Stimulated activated CD4-positive, alpha-beta T cell treated with anti-CD3 and anti-CD28 coated beads, Interleukin-15, amount 100 ng/mL, for 1 hour (primary cell): ENCODE results near the gene NALF2.

ENCODE experiments used
- DNase-seq, 2 donors: peaks; one replicate each; pipeline ENCODE4 v3.0.0-alpha.2; 2020; ENCODE audit warnings: low read depth in 1 of 2, low spot score in 1 of 2

Gene NALF2

DNA sequence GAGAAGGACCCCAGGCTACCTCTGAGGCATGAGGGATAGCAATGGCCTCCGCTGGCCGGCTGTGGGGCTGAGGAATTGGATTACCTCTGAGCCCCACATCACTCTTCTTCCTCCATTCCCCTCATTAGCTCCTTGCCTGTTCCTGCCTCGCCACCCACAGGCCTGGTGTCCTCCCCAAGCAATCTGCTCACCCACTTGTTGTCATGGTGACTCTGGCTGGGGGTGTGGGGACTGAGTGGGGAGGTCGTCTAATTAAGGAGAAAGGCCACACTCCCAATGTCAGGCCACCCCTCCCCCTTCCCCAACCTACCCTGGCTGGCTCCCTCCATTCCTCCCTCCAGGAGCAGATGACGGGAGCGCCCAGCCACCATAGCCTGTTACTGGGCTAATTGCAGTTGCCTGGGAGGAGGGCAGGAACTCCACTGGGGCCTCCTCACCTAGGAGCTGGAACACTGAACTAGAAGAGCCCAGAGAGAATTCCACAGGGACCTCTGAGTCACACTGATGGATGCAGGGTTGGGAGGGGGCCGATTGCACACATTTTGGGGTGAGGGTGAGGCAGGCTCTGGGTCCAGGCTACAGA, 20.7 kb downstream of the NALF2 start:
- DNase-seq, result no peak

DNA sequence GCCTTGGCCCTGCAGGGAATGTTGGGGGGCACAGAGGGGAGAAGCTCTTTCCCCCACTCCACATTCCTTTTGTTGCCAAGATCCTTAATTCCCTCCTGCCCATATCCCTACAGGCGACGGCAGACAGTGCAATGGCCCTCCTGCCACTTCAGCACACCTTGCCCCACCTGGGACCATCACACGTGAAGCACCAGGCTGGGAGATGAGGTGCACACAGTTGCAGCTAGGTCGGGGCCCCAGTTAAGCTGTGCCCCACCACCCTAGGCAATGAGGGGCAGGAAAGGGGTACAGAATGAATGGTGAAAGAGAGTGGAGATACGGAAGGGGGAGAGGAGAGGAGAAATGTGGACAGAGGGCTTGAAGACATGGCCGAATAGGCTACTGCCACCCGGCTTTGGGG, 26.2 kb downstream of the NALF2 start:
- DNase-seq, result no peak

DNA sequence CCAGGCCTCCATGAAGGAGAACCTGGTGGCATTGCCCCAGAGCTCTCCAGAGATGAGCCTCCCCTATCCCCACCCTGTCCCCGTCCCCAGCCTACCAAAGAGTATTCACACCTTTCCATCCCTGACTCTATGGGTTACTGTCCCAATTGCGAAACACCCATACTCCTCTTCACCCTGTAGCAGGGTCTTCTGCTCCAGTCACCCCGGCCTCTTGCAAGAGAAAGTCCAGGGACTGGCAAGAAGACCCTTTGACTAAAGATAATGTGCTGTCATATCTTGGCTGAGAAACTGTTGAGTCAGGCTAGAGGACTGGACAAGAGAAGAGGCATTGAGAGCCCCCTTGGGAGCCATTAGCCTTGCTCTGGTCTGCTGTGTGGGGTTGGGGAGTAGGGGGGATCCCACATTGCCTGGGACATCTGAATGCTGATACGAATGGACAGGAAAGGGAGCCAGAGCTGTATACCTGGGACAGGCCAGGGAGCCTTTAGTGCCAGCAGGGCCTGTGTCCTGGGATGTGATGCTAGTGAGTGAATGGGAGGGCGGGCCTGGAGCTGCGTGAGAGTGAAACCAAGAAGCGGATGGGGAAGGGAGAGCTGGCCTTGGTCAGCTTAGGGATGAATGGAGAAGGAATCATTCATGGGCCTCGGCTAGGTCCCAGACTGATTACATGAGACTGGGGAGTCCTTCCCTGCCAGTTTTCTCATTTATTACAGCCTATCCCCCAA, 27.1 kb downstream of the NALF2 start:
- DNase-seq, result no peak

DNA sequence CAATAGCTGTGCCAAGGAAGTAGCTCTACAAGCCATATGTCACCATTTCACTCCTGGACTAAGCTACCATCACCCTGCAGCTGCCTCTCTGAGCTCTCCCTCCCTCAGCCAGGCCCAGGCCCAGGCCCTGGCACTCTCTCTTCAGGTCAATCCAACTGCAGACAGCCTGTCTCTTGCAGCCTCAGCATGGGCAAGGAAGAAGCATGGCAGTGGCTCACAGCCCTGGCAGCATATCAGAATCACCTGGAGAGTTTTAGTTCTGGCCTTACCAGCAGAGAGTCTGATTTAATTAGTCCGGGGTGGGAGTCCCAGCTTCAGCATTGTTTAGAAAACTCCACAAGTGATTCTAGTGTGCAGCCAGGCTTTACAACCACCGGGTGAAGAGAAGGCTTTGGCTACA, 31.5 kb downstream of the NALF2 start:
- no peak for DNase-seq

DNA sequence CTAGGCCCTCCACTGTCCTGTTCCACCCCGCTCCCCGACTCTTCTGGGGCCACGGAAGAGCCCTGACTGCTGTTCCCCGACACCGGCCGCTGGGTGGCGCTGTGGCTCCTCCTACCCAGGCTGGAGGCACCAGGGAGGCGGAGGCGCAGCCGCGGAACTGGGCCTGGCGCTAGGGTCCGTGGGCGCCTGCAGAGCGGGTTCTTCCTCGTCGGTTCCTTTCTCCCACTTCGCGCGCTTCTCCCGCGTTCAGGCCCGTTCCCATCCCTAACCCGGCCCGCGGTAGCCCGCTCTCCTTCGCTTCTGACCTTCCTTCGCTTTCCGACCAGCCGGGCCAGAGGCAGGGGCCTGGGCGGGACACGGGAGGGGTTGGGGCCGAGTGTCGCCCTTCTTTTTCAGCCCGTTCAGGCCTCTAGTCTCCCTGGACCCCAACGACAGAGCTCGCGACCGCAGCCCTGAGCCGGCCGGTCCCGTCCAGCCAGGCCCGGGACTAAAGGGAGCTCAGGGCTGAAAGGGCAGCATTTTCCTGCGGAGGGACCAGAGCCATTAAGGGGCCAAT, 34.3 kb downstream of the NALF2 start:
- peak; percentile 45 to 61 for DNase-seq

DNA sequence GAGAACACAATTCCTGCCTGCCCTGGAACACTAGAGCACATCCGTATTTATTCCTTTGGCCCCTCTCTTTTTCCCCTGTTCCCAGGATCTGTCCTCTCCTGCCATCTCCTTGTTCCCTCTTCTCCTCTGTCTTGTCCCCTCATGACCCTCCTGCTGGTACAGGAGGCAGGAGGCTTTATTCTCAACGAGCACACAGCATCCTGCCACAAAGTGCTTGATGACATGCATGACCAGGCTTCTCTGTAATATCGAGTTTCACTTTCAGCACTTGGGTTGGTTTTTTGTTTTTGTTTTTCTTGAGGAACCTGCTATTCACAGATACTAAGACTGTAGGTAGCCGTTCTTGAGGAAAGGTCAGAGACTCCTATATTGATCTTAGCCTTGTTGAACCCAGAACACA, 35.3 kb downstream of the NALF2 start:
- DNase-seq, result no peak

DNA sequence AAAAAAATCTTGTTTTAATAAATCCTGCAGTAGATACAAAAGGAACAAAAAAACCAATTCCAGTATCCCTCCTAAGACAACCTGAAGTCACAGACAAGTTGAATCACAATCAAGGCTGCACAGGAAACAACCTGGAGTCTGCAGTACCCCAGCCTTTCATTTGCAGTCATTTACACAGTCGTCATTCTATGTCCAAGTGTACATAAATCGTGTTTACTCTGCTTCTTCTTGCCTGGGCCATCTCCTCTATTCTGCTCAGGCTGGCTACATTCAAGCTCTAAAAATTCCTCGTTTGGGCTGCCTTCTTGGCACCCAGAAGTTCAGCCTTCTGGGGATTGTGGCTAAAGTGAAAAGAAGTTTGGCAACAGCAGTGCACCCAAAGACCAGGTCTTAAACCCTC, 37.8 kb downstream of the NALF2 start:
- no peak for DNase-seq

DNA sequence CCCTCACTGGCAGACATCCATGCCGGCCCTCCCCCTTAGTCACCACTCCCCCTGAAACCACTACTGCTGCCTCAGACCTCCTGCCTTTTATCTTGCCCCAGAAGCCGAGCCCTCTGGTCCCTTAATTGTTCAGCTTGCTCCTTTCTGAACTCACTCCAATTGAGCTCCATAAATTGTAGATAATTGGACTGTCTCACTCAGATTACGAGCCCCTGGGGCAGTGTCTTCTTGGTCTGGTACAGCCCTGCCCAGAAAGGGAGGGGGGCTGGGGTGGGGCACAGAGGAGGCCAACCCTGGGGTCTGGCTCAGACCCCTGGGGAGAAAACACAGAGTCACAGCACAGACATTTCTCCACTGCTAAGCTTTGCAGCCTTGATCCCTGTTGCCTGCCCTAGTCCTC, 39.4 kb downstream of the NALF2 start:
- no peak for DNase-seq

DNA sequence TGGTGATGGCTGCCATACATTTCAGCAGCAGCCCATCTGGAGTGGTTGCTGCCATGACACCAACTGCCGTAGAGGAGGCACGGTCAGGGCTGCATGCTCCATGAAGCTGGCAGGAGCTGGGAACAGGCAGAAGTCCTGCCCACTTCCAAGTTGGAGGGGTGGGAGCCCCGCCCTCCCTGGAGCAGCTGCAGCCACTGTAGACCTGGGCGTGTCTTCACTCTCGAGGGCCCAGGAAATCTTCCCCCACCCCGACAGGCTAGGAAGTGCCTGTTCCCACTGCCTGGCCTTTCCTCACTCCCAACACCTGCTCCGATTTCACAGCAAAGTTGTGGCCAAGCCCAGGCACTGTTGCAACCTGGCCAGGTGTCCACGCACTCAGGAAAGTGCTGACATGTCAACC, 42.3 kb downstream of the NALF2 start:
- DNase-seq, result no peak

DNA sequence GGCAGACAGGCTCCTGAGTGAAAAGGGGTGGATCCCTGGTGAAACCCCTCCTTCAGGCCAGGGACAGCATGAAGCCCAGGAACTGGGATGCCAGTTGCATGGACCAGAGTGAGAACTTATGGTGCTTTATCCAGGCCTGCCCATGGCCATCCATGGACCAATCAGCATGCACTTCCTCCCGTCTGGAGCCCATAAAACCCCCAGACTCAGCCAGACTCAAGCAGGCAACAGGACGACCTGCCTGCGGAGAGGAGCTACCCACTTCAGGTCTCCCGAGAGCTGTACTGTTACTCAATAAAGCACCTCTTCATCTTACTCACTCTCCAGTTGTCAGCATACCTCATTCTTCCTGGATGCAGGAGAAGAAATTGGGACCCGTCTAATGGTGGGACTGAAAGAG, 42.9 kb downstream of the NALF2 start:
- no peak for DNase-seq

DNA sequence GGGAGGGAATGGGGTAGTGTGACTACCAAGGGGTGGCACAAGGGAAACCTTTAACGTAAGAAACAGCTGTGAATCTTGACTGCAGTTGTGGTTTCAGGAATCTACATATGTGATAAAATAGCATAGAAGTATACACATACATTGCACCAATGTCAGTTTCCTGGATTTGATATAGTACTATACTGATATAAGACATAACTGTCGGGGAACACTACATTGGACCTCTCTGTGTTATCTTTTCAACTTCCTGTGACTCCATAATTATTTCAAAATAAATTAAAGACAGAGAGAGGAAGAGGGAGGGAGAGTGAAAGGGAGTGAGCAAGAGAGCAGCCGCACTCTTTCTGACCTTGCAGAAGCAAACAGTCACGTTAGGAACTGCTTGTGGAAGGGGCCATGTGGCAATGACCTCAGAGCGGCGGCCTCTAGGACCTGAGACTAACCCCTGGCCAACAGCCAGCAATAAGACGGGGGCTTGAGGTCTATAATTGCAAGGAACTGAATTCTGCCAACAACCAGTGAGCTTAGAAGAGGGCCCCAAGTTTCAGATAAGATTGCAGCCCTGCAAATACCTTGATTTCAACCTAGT, 47.4 kb downstream of the NALF2 start:
- no peak for DNase-seq

DNA sequence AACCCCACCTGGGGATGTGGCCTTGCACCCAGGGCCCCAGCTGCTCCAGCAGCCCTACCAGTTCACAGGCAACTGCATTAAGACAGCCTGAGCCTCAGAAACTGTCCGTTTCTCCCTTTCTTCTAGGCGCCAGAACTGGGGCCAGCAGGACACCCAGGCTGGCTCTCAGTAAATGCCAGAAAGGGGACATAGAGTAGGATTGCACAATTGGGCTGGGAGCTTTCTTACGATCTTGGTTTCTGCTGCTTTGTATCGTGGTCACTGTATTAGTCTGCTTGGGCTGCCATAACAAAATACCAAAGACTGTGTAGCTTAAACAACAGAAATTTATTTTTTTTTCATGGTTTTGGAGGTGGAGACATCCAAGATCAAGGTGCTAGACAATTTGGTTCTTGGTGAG, 48.4 kb downstream of the NALF2 start:
- DNase-seq, result no peak
